Measurements from ENCODE around the gene ISX. TPM values are rescaled to one million over a fixed set of nuclear protein-coding genes. Genes with fewer than 3 reads are reported as not detected.

The ISX gene
- total RNA-seq, 1 experiment from 2014 or later, result not detected

DNA sequence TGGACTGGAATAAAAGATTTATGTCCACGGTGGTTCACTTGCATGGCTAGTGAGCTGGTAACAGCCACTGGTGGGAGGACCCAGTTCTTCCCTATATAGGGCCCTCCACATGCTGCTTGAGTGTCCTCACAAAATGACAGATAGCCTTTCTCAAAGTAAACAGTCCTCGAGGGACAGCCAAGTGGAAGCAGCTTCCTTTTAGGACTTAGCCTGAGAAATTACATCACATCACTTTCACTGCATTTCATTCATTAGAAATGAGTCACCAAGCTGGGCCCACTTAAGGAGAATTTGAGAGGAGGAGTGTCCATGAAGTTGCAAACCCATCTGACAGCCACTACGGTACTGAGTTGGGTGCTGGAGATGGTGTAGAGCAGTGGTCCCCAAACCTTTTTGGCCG, 7.0 kb downstream of the ISX start (continued):
- TF ChIP-seq, protein P1, sequence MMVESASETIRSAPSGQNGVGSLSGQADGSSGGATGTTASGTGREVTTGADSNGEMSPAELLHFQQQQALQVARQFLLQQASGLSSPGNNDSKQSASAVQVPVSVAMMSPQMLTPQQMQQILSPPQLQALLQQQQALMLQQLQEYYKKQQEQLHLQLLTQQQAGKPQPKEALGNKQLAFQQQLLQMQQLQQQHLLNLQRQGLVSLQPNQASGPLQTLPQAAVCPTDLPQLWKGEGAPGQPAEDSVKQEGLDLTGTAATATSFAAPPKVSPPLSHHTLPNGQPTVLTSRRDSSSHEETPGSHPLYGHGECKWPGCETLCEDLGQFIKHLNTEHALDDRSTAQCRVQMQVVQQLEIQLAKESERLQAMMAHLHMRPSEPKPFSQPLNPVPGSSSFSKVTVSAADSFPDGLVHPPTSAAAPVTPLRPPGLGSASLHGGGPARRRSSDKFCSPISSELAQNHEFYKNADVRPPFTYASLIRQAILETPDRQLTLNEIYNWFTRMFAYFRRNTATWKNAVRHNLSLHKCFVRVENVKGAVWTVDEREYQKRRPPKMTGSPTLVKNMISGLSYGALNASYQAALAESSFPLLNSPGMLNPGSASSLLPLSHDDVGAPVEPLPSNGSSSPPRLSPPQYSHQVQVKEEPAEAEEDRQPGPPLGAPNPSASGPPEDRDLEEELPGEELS (CRISPR knock-in tag; IDR thresholded peaks at IDR 0.05), result no peak
- TF ChIP-seq ZNF416 (CRISPR knock-in tag; IDR thresholded peaks at IDR 0.05) (no peak), FOXJ3 (CRISPR knock-in tag; IDR thresholded peaks at IDR 0.05; ENCODE audit: borderline replicate concordance) (no peak), ELF4 (CRISPR knock-in tag; IDR thresholded peaks at IDR 0.05; ENCODE audit: low read depth) (no peak), ZNF263 (CRISPR knock-in tag; IDR thresholded peaks at IDR 0.05; ENCODE audit: low read depth) (no peak), OVOL2 (CRISPR knock-in tag; IDR thresholded peaks at IDR 0.05; ENCODE audit: borderline replicate concordance) (no peak)
- TF ChIP-seq, protein P2, sequence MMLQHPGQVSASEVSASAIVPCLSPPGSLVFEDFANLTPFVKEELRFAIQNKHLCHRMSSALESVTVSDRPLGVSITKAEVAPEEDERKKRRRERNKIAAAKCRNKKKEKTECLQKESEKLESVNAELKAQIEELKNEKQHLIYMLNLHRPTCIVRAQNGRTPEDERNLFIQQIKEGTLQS (CRISPR knock-in tag; conservative IDR thresholded peaks at IDR 0.05), result no peak
- TF ChIP-seq, protein P3, sequence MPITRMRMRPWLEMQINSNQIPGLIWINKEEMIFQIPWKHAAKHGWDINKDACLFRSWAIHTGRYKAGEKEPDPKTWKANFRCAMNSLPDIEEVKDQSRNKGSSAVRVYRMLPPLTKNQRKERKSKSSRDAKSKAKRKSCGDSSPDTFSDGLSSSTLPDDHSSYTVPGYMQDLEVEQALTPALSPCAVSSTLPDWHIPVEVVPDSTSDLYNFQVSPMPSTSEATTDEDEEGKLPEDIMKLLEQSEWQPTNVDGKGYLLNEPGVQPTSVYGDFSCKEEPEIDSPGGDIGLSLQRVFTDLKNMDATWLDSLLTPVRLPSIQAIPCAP (CRISPR knock-in tag; IDR thresholded peaks at IDR 0.05), result no peak

DNA sequence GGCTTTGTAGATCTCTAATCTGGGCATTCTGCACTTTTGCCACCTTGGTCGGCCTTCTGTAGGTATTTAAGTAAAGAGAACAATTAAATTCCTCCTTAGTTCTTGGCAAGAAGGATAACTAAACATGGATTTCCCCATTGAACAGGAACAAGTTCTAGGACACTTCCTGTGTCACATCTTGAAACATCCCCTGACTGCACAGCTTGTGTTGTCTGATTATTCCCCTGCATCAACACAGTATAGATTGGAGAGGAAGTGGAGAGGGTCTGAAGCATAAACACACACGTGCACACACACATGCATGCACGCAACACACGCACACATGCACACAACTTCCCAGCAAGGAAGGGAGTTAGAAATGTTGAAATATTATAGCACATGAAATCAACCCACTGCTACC, 8.6 kb downstream of the ISX start:
- Mint-ChIP-seq H3K36me3 (no peaks in the 10 kb centered on the region), H3K27me3 (ENCODE audit: low read depth) (no peaks in the 10 kb centered on the region; the same call in 1 of the 2 replicates), H3K4me1 (no peaks in the 10 kb centered on the region), H3K27ac (no peak overlapping the region), H3K4me3 (no peak overlapping the region), H3K9me3 (peaks cover 7% of the 10 kb centered on the region; the same call in 1 of the 2 replicates)
- ChIA-PET CTCF (interaction anchor here (0.7 kb wide), 1 partner anchor 76 kb away, joined by 3 read pairs; no protein-coding TSS in a partner anchor), POLR2A (no interaction called here)
- no peak for ATAC-seq
- no peak for DNase-seq (ENCODE audit: low spot score)
- TF ChIP-seq NFATC4 (CRISPR knock-in tag; IDR thresholded peaks at IDR 0.05), result no peak
- TF ChIP-seq, protein P4, sequence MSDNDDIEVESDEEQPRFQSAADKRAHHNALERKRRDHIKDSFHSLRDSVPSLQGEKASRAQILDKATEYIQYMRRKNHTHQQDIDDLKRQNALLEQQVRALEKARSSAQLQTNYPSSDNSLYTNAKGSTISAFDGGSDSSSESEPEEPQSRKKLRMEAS (CRISPR knock-in tag; IDR thresholded peaks at IDR 0.05), result no peak
- TF ChIP-seq, protein P5, sequence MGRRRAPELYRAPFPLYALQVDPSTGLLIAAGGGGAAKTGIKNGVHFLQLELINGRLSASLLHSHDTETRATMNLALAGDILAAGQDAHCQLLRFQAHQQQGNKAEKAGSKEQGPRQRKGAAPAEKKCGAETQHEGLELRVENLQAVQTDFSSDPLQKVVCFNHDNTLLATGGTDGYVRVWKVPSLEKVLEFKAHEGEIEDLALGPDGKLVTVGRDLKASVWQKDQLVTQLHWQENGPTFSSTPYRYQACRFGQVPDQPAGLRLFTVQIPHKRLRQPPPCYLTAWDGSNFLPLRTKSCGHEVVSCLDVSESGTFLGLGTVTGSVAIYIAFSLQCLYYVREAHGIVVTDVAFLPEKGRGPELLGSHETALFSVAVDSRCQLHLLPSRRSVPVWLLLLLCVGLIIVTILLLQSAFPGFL (CRISPR knock-in tag; IDR thresholded peaks at IDR 0.05; ENCODE audit: borderline replicate concordance), result no peak

DNA sequence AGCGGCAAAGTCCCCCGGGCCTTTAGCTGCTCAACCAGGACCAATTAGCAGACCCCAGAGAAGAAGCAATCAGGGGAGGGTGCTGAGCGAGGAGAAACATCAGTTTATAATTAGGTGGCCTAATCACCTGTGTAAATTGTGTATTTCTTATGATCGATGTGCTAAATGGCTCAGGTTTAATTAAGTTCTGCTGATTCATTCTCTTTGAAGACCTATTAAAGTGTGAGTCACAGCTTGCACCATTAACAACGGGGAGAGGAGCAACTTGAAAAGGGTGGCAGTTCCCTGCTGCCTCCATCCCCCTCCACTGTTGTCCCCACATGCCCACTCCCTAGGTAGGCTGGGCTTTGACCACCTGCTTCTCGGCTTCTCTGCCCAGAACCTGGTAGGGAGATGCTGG, 10.7 kb downstream of the ISX start:
- no peaks in the 10 kb centered on the region; the same call in 1 of the 2 replicates for H3K27me3 Mint-ChIP-seq (ENCODE audit: low read depth)
- H3K36me3 Mint-ChIP-seq, result no peaks in the 10 kb centered on the region
- ATAC-seq (no peak), DNase-seq (ENCODE audit: low spot score) (no peak)
- no peak overlapping the region for H3K27ac Mint-ChIP-seq
- H3K9me3 Mint-ChIP-seq, result peaks cover 7% of the 10 kb centered on the region; the same call in 1 of the 2 replicates
- ChIA-PET CTCF (interaction anchor here (1.6 kb wide), 1 partner anchor 155 kb away, joined by 6 read pairs; no protein-coding TSS in a partner anchor), POLR2A (no interaction called here)
- no peak overlapping the region for H3K4me3 Mint-ChIP-seq
- H3K4me1 Mint-ChIP-seq, result no peaks in the 10 kb centered on the region
- TF ChIP-seq TP53 (CRISPR knock-in tag; IDR thresholded peaks at IDR 0.05) (no peak), ZNF423 (CRISPR knock-in tag; IDR thresholded peaks at IDR 0.05) (no peak), CREM (CRISPR knock-in tag; IDR thresholded peaks at IDR 0.05) (no peak), TCF7 (CRISPR knock-in tag; IDR thresholded peaks at IDR 0.05; ENCODE audit: low read depth) (no peak), GTF2I (CRISPR knock-in tag; conservative IDR thresholded peaks at IDR 0.05) (no peak), ATF1 (CRISPR knock-in tag; IDR thresholded peaks at IDR 0.05) (no peak), NR1H2 (CRISPR knock-in tag; IDR thresholded peaks at IDR 0.05) (no peak)
- TF ChIP-seq, protein P6, sequence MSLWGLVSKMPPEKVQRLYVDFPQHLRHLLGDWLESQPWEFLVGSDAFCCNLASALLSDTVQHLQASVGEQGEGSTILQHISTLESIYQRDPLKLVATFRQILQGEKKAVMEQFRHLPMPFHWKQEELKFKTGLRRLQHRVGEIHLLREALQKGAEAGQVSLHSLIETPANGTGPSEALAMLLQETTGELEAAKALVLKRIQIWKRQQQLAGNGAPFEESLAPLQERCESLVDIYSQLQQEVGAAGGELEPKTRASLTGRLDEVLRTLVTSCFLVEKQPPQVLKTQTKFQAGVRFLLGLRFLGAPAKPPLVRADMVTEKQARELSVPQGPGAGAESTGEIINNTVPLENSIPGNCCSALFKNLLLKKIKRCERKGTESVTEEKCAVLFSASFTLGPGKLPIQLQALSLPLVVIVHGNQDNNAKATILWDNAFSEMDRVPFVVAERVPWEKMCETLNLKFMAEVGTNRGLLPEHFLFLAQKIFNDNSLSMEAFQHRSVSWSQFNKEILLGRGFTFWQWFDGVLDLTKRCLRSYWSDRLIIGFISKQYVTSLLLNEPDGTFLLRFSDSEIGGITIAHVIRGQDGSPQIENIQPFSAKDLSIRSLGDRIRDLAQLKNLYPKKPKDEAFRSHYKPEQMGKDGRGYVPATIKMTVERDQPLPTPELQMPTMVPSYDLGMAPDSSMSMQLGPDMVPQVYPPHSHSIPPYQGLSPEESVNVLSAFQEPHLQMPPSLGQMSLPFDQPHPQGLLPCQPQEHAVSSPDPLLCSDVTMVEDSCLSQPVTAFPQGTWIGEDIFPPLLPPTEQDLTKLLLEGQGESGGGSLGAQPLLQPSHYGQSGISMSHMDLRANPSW (CRISPR knock-in tag; conservative IDR thresholded peaks at IDR 0.05; ENCODE audit: low read depth), result no peak
- TF ChIP-seq, protein P7, sequence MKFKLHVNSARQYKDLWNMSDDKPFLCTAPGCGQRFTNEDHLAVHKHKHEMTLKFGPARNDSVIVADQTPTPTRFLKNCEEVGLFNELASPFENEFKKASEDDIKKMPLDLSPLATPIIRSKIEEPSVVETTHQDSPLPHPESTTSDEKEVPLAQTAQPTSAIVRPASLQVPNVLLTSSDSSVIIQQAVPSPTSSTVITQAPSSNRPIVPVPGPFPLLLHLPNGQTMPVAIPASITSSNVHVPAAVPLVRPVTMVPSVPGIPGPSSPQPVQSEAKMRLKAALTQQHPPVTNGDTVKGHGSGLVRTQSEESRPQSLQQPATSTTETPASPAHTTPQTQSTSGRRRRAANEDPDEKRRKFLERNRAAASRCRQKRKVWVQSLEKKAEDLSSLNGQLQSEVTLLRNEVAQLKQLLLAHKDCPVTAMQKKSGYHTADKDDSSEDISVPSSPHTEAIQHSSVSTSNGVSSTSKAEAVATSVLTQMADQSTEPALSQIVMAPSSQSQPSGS (CRISPR knock-in tag; IDR thresholded peaks at IDR 0.05; ENCODE audit: borderline replicate concordance, low read depth), result no peak
- TF ChIP-seq, protein P8, sequence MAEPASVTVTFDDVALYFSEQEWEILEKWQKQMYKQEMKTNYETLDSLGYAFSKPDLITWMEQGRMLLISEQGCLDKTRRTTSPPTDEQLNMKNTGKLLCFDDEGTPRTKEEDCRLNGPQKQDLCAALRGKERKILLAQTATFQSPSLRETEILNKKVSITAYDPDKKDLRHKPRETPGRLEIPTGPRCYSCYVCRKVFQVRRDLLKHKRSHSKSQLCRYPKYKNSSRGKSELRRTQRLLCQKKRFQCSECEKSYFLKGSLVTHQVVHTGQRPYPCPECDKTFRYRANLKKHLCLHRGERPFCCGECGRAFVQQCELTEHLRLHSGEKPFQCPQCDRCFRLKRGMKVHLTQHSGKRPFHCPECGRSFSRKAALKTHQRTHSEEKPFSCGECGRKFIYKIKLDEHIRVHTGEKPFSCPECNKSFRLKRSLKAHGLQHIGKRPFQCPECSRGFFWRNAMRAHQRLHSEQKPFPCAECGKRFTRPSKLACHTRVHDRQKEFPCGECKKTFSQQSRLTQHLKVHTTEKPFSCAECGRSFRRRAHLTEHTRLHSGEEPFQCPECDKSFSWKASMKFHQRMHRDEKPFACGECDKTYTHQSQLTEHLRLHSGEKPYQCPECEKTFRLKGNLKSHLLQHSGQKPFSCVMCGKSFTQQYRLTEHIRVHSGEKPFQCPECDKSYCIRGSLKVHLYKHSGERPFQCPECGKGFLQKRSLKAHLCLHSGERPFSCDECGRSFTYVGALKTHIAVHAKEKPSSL (CRISPR knock-in tag; conservative IDR thresholded peaks at IDR 0.05), result no peak

Data from WTC11 (cell line).